Epidermal melanocyte (primary cell): ENCODE measurements around the gene SAMD4A.
A peak's percentile ranks its signal among the peaks of the same experiment; 100 is the strongest.

Experiments used
- DNase-seq: peaks from one replicate; pipeline ENCODE4 v3.0.0; 2011; ENCODE audit warnings: low spot score; ENCODE audit not compliant: insufficient read length

Gene SAMD4A

GRCh38 chr14:54681811-54682261, 114.9 kb downstream of the SAMD4A start:
- no peak for DNase-seq

- DNase-seq: no peak
These were observed 115.7 kb downstream of the SAMD4A start for GRCh38 chr14:54682578-54682977.

- DNase-seq: no peak
These were observed 117.2 kb downstream of the SAMD4A start for GRCh38 chr14:54683882-54684794.

GRCh38 chr14:54685286-54685845, 118.4 kb downstream of the SAMD4A start:
- DNase-seq: no peak

- DNase-seq: no peak
These were observed 119.4 kb downstream of the SAMD4A start for GRCh38 chr14:54686219-54686870.

- no peak for DNase-seq
These were observed 120.2 kb downstream of the SAMD4A start for GRCh38 chr14:54686871-54687749.

- no peak for DNase-seq
These were observed 120.8 kb downstream of the SAMD4A start for GRCh38 chr14:54687750-54688119.

GRCh38 chr14:54688229-54688628, 121.3 kb downstream of the SAMD4A start:
- DNase-seq: no peak

GRCh38 chr14:54689928-54690327, 123.0 kb downstream of the SAMD4A start:
- DNase-seq: no peak

- DNase-seq: no peak
These were observed 124.0 kb downstream of the SAMD4A start for GRCh38 chr14:54690887-54691286.

GRCh38 chr14:54691525-54692283, 124.8 kb downstream of the SAMD4A start:
- peak; percentile 65 for DNase-seq

- no peak for DNase-seq
These were observed 125.4 kb downstream of the SAMD4A start for GRCh38 chr14:54692284-54692772.

- no peak for DNase-seq
These were observed 126.8 kb downstream of the SAMD4A start for GRCh38 chr14:54693761-54694160.

GRCh38 chr14:54695196-54695595, 128.3 kb downstream of the SAMD4A start:
- DNase-seq: no peak

GRCh38 chr14:54697001-54697400, 130.1 kb downstream of the SAMD4A start:
- no peak for DNase-seq

GRCh38 chr14:54697803-54698202, 130.9 kb downstream of the SAMD4A start:
- no peak for DNase-seq

- no peak for DNase-seq
These were observed 131.6 kb downstream of the SAMD4A start for GRCh38 chr14:54698501-54698900.

- no peak for DNase-seq
These were observed 132.1 kb downstream of the SAMD4A start for GRCh38 chr14:54698966-54699530.

GRCh38 chr14:54699735-54700134, 132.8 kb downstream of the SAMD4A start:
- no peak for DNase-seq

- DNase-seq: no peak
These were observed 133.8 kb downstream of the SAMD4A start for GRCh38 chr14:54700717-54701116.
